Smooth muscle cell (in vitro differentiated cells): ENCODE measurements around the gene COL5A2. TPM values are rescaled to one million over a fixed set of nuclear protein-coding genes. Genes with fewer than 3 reads are reported as not detected.
A peak's percentile ranks its signal among the peaks of the same experiment; 100 is the strongest.

Source experiments
- DNase-seq: peaks from one replicate; lab custom pipeline; 2025; ENCODE audit not compliant: unreplicated experiment; lab: John Stamatoyannopoulos, UW
- H2AFZ ChIP-seq: fragments of 200-600 bp; sonication (generic); 2 replicates; pipeline ENCODE4 v1.6.0; 2016; ENCODE audit warnings: antibody characterized with exemption, low read depth, mild to moderate bottlenecking
- H3F3A ChIP-seq: fragments of 200-600 bp; sonication (generic); 2 replicates; pipeline ENCODE4 v1.6.0; 2017; ENCODE audit warnings: antibody characterized with exemption, low read depth
- H3K27ac ChIP-seq: fragments of 200-600 bp; sonication (generic); 2 replicates; pipeline ENCODE4 v1.5.1; 2016; ENCODE audit warnings: low read depth, mild to moderate bottlenecking
- H3K27me3 ChIP-seq: fragments of 200-600 bp; sonication (generic); 2 replicates; pipeline ENCODE4 v1.6.1; 2016; ENCODE audit warnings: low read depth, mild to moderate bottlenecking
- H3K36me3 ChIP-seq: fragments of 200-600 bp; sonication (generic); 2 replicates; pipeline ENCODE4 v1.5.1; 2016; ENCODE audit warnings: low read depth
- H3K4me1 ChIP-seq: fragments of 200-600 bp; sonication (generic); 2 replicates; pipeline ENCODE4 v1.5.1; 2016; ENCODE audit warnings: low read depth
- H3K4me2 ChIP-seq: fragments of 200-600 bp; sonication (generic); 2 replicates; pipeline ENCODE4 v1.6.0; 2016; ENCODE audit warnings: mild to moderate bottlenecking
- H3K4me3 ChIP-seq: fragments of 200-600 bp; sonication (generic); 2 replicates; pipeline ENCODE4 v1.5.1; 2016; ENCODE audit warnings: mild to moderate bottlenecking
- H3K79me2 ChIP-seq: fragments of 200-600 bp; sonication (generic); 2 replicates; pipeline ENCODE4 v1.6.0; 2016; ENCODE audit warnings: low read depth, mild to moderate bottlenecking
- H3K9ac ChIP-seq: fragments of 200-600 bp; sonication (generic); 2 replicates; pipeline ENCODE4 v1.6.0; 2016; ENCODE audit warnings: low read depth
- H3K9me3 ChIP-seq: fragments of 200-600 bp; sonication (generic); replicated peaks from 2 replicates; pipeline ENCODE4 v1.5.1; 2016; ENCODE audit warnings: low read depth
- H4K20me1 ChIP-seq: fragments of 200-600 bp; sonication (generic); 2 replicates; pipeline ENCODE4 v1.6.0; 2016; ENCODE audit warnings: low read depth
- WGBS: methylation state at CpG from one replicate; pipeline ENCODE4 v1.1.7; 2016; ENCODE audit warnings: low lambda C conversion rate; 5-methylcytosine and 5-hydroxymethylcytosine counted together
- polyA plus RNA-seq: library from polyadenylated mRNA; unstranded; fragments of >200 nt; fragmentation: Nextera tagmentation; extraction: Ambion mirVana; gene quantifications from 2 replicates; pipeline ENCODE4 v1.2.1, GENCODE V29; 2016
- total RNA-seq: library from RNA; depleted of rRNA; stranded (reverse); fragments of >200 nt; gene quantifications from 2 replicates; pipeline ENCODE4 v1.2.3, GENCODE V29; 2014
- TF ChIP-seq, protein P1 (sequence below): fragments of 200-600 bp; sonication (generic); IDR thresholded peaks from 2 replicates; pipeline ENCODE4 v1.5.1; 2017; ENCODE audit warnings: borderline replicate concordance, mild to moderate bottlenecking, antibody characterized with exemption; ENCODE audit not compliant: insufficient read depth, poor library complexity, severe bottlenecking

The COL5A2 gene
- total and polyA plus RNA-seq, 2 experiments from 2014 or later = 364 to 697 TPM

DNA sequence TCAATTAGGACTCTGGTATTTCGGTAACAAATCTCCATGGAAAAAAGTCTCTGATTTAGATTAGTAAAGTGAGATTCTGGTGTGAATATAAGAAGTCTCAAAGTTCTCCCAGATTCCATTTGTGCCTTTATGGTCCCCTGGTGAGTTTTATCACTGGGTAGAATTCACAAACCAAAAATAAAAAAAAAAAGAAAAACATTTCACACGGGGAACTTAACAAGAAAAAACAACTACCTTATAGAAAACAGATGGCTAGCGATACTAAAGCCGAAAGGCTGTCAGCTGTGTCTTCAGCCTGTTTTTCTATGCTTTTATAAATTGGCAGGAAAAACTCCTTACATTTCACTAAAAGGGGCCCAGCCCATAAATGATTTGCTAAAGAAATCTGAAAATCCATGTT is 50.6 kb downstream of the COL5A2 start:
- Histone ChIP-seq H2AFZ (no peak overlapping the region), H3K27ac (peak overlapping the region; percentile 96)
- TF ChIP-seq, protein P1, sequence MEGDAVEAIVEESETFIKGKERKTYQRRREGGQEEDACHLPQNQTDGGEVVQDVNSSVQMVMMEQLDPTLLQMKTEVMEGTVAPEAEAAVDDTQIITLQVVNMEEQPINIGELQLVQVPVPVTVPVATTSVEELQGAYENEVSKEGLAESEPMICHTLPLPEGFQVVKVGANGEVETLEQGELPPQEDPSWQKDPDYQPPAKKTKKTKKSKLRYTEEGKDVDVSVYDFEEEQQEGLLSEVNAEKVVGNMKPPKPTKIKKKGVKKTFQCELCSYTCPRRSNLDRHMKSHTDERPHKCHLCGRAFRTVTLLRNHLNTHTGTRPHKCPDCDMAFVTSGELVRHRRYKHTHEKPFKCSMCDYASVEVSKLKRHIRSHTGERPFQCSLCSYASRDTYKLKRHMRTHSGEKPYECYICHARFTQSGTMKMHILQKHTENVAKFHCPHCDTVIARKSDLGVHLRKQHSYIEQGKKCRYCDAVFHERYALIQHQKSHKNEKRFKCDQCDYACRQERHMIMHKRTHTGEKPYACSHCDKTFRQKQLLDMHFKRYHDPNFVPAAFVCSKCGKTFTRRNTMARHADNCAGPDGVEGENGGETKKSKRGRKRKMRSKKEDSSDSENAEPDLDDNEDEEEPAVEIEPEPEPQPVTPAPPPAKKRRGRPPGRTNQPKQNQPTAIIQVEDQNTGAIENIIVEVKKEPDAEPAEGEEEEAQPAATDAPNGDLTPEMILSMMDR = no peak

DNA sequence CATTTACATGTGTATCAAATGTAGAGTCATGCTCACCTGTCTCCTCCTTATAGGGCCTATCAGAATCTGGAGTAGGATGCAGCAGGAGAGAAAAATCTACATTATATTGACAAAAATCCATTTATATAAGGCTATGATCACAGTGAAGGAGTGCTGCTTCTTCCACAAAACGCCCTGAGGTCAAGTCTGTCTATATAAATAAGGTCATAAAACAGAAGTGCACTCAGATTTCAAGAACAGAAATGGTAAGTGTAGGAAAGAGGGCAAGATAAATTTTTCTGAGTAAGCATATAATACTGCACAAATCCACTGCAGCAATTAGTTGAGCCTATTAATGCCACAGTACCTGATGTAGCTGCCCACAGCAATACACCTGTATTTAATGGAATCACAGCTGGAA is 51.8 kb downstream of the COL5A2 start:
- H3F3A ChIP-seq = peaks cover 17% of the 10 kb centered on the region
- no peak overlapping the region for H3K9ac ChIP-seq
- H4K20me1 ChIP-seq = no peaks in the 10 kb centered on the region
- WGBS = 78% methylated on average over 1 of the region's 1 CpG
- peaks cover 29% of the 10 kb centered on the region for H3K4me1 ChIP-seq
- H3K4me2 ChIP-seq = no peak overlapping the region
- no peak overlapping the region for H2AFZ ChIP-seq
- H3K36me3 ChIP-seq = no peaks in the 10 kb centered on the region
- peak overlapping the region; percentile 29 for H3K27ac ChIP-seq
- H3K9me3 ChIP-seq = no peaks in the 10 kb centered on the region
- peaks cover 95% of the 10 kb centered on the region for H3K79me2 ChIP-seq
- no peak overlapping the region for H3K4me3 ChIP-seq
- no peak for DNase-seq
- H3K27me3 ChIP-seq = no peaks in the 10 kb centered on the region
- TF ChIP-seq, protein P1 = no peak

More for the DNA sequence above, 50.6 kb downstream of the COL5A2 start:
- no peaks in the 10 kb centered on the region for H3K36me3 ChIP-seq
- H3K4me3 ChIP-seq = no peak overlapping the region
- DNase-seq = no peak
- 50% methylated on average over 4 of the region's 4 CpGs for WGBS
- no peaks in the 10 kb centered on the region for H3K9me3 ChIP-seq
- H3K9ac ChIP-seq = peak overlapping the region; percentile 78
- peaks cover 29% of the 10 kb centered on the region for H3K4me1 ChIP-seq
- H3K4me2 ChIP-seq = peak overlapping the region; percentile 75
- H3K79me2 ChIP-seq = peaks cover 95% of the 10 kb centered on the region
- H3K27me3 ChIP-seq = no peaks in the 10 kb centered on the region
- H4K20me1 ChIP-seq = no peaks in the 10 kb centered on the region
- peaks cover 21% of the 10 kb centered on the region for H3F3A ChIP-seq

DNA sequence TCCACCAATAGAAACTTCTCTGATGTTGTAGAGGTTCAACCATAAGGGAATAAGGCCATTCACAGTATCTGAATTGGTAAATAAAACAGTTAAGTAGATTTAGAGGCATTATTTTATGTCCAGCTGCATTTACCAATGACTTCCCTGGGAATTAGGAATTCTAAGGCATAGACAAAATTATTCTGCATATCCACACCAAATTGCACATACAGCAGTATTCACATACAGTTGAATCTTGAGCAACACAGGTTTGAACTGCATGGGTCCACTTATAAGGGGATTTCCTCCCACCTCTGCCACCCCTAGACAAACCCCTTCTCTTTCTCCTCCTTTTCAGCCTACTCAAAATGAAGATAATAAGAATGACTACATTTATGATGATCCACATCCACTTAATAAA is 54.4 kb downstream of the COL5A2 start:
- peaks cover 20% of the 10 kb centered on the region for H3F3A ChIP-seq

DNA sequence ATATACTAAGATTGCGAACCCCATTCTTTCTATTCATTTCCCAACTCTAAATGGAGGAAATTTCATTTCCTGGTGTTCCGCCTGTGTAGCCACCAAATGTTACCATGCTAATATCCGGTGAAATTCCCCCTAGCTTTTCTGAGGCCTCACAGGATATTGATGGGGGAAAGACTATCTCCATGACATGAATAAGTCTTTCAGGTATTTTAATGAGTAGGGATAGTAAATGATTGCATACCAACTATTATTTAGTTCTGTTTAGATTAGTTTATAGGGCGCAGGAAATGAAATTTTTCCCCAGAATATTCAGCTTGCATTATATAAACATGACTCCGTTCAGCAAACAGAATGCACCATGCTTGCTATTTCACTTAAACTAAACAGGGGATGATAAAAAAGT is 55.4 kb downstream of the COL5A2 start:
- 93% methylated on average over 5 of the region's 5 CpGs for WGBS
- peaks cover 14% of the 10 kb centered on the region for H3F3A ChIP-seq
- no peak overlapping the region for H3K4me3 ChIP-seq
- peaks cover 16% of the 10 kb centered on the region for H4K20me1 ChIP-seq
- no peak overlapping the region for H2AFZ ChIP-seq
- no peak overlapping the region for H3K9ac ChIP-seq
- no peak for DNase-seq
- no peaks in the 10 kb centered on the region for H3K27me3 ChIP-seq
- no peaks in the 10 kb centered on the region for H3K36me3 ChIP-seq
- H3K4me1 ChIP-seq = peaks cover 10% of the 10 kb centered on the region
- H3K79me2 ChIP-seq = peaks cover 100% of the 10 kb centered on the region
- no peaks in the 10 kb centered on the region for H3K9me3 ChIP-seq
- H3K27ac ChIP-seq = peak overlapping the region; percentile 45
- TF ChIP-seq, protein P1 = no peak
- peak overlapping the region; percentile 0 for H3K4me2 ChIP-seq

More for the DNA sequence above, 54.4 kb downstream of the COL5A2 start:
- peaks cover 17% of the 10 kb centered on the region for H3K4me1 ChIP-seq
- H3K9me3 ChIP-seq = no peaks in the 10 kb centered on the region
- peak overlapping the region; percentile 45 for H3K27ac ChIP-seq
- no peaks in the 10 kb centered on the region for H3K27me3 ChIP-seq
- H4K20me1 ChIP-seq = peaks cover 13% of the 10 kb centered on the region
- no peak for DNase-seq
- no peak overlapping the region for H2AFZ ChIP-seq
- TF ChIP-seq, protein P1 = no peak
- H3K79me2 ChIP-seq = peaks cover 96% of the 10 kb centered on the region
- H3K4me3 ChIP-seq = no peak overlapping the region
- no peaks in the 10 kb centered on the region for H3K36me3 ChIP-seq
- no peak overlapping the region for H3K9ac ChIP-seq
- H3K4me2 ChIP-seq = peak overlapping the region; percentile 29
